Ramos (cell line): Measurements from ENCODE around the gene DCLK1.
"Not testable (repeated sequence)": the region's sequence is repeated elsewhere in the genome, so short reads cannot be mapped to it uniquely, and the experiment has no call there.

Experiments used
- in situ Hi-C: fragments of 300-500 bp; cut with MboI; formaldehyde crosslinking; loops from one replicate; pipeline ENCODE4 v1.14.3; 2022; ENCODE audit warnings: low sequenced_read_pairs; ENCODE audit not compliant: unreplicated experiment

Gene DCLK1

GRCh38 chr13:36132376-36132775 is 1.2 kb upstream of the DCLK1 start:
- in situ Hi-C loops = no loop called here

GRCh38 chr13:36131931-36132297 is 732 bp upstream of the DCLK1 start:
- in situ Hi-C loops = no loop called here

DNA sequence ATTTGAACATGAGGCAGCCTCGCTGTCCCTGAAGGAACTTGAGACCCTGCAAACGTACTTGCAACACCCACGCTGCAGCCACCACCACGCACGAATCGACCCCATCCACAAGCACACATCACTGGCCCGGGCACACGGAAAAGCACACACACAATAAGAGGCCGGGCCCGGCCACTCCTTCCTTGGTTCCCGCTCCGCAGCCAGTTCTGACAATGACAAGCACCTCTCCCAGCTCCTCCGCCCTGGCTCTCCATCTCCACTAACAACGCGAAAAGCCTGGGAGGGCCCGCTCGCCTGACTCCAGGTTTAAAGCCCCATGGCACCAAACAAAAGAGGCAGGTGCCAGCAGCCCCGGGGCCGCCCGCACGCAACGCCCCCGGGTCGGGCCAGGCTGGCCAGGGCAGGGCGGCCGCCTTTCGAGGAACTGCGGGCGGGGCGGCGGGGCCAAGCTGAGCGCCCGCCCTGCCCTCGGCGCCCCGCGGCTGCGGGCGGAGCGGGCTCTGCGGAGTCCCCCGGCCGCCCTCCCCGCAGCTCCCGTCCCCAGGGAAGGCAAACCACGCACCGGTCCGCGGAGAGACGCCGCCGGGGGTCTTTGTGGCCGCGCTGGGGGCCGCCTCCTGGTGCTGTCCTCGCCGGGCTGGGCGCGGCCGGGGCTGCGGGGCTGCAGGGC is 495 bp downstream of the DCLK1 start:
- in situ Hi-C loops = no loop called here

GRCh38 chr13:36130193-36130551 is 1.0 kb downstream of the DCLK1 start:
- in situ Hi-C loops = no loop called here

DNA sequence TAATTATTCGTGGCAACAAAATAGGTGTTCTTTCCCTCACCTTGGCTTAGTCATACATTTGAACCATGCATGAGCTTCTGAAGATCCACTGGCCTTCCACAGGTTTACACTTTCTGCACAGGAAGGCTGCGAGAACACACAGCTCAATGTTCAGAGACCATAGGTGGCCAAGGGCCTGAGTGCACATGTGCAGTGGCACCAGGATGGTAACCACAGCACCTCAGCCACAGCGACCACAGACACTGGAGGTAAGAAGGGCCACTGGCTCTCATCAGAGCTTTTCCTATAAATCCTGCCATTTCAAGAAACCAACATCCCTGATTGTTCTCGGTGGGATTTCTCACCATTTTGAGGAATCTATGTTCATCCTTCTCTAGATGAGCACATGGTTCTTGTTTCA is 1.6 kb downstream of the DCLK1 start:
- in situ Hi-C loops = no loop called here

- in situ Hi-C loops = no loop called here
These were observed 4.7 kb downstream of the DCLK1 start for GRCh38 chr13:36126491-36126890.

GRCh38 chr13:36125841-36126240 is 5.3 kb downstream of the DCLK1 start:
- in situ Hi-C loops = no loop called here

DNA sequence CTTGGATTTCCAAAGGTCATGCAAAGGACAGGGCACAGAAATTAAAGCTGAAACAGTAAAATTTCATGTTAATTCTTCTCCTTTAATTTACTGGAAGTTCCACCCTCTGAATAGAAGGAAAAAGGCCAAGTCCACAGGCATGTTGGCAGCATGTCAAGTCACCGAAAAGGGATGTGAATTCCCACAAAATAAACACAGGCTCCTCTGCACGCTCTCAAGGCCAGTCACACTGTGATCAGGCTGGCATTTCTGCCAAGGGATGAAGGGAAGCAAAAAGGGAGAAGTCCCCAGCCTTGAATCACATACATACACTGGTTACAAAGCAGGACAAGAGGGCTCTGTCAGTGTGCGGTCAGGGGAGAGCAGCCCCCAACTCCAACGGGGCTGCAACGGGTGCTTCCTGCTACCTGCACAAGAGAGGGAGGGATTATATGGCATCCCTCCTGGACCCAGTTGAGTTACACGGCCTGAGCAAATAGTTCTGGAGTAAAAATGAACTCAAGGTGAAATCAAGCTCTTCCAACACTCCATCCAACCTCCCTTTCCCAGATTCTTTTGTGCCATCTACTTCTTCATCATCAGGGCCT is 6.9 kb downstream of the DCLK1 start:
- in situ Hi-C loops = no loop called here

DNA sequence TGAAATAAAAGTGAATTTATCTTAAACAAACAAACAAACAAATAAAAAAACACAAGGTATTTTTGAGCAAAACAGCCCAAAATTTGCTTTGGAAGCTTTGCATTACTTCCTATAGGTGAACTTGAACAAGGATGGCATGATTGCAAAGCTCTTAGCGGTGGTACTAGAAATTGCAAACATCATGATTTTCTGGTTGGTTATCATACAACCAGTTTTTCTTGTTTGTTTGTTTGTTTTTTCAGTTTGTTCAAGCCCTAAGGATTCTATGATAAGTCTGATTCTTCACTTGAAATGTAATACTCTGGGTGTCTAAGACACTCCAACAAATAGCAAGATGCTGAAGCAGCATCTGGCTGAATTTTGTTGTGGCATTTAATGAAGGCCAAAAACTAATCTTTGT is 15.9 kb downstream of the DCLK1 start:
- in situ Hi-C loops = no loop called here

GRCh38 chr13:36114233-36114632 is 16.9 kb downstream of the DCLK1 start:
- in situ Hi-C loops = no loop called here

DNA sequence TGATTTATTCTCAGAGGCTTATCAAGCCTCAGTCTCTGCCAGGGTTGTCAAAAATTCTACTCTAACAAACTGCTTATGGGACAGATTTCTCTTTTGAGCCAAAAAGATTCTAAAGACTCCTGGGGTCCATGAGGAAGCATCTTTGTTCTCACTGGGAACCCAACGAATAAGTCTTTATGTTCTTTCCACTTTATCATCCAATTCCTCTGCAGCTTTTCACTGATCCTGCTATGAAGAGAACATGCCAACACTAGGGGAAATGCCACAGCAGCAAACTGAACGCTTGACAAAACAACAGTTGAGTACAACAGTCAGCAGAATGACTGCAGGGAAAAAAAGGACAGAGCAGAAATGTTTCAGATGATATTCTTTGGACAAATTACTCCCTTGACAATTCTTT is 22.2 kb downstream of the DCLK1 start:
- in situ Hi-C loops = no loop called here

GRCh38 chr13:36108342-36108741 is 22.8 kb downstream of the DCLK1 start:
- in situ Hi-C loops = no loop called here

- in situ Hi-C loops = no loop called here
These were observed 23.7 kb downstream of the DCLK1 start for GRCh38 chr13:36107521-36107920.

DNA sequence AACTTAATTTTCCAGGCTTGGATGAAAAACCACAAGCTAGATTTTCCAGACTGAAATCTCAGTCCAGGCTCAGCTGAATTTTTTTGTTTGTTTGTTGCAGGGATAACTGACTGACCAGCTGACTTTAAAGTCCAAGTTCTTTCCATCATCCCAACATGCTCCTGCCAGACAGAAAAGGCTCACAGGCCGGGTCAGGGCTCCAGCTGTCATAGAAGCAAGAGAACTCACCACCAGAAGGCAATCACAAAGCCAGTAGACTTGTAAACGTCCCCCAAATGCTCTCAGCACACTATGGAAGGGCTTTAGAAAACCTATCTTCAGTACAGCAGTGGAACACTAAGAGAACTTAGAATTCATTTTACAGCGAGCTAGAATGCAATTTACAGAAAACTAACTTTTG is 25.5 kb downstream of the DCLK1 start:
- in situ Hi-C loops = no loop called here

DNA sequence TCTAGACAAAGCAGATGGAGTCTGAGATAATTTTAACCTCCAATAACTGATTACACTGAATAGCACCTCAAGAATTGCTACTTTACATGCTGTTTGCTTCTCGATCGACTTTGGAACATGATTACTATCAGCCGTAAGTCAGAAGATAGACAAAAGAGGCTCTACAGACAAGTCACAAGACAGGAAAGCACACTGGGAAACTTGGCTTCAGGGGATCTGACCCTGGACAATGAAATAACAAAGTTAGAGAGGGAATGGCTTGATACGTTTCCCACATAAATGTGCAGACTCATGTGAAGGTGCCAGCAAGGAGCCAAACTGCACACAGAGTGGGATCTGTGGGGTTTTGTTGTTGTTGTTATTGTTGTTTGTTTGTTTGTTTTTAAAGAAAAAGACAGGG is 28.5 kb downstream of the DCLK1 start:
- in situ Hi-C loops = no loop called here

DNA sequence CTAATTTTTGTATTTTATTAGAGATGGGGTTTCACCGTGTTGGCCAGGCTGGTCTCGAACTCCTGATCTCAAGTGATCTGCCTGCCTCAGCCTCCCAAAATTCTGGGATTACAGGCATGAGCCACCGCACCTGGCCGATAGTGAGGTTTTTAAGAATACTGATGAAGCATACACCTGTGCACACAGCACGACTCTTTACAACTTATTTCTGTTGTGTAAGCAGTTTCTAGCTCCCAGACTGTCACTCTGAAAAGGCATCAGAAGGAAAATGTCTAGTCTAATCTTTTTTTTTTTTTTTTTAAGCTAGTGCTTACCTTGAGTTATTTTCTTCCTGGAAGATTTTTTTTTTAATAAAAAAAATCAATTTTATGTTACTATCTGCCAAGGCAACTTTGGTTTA is 29.3 kb downstream of the DCLK1 start:
- in situ Hi-C loops = not testable (repeated sequence)

GRCh38 chr13:36101157-36101556 is 30.0 kb downstream of the DCLK1 start:
- in situ Hi-C loops = no loop called here

DNA sequence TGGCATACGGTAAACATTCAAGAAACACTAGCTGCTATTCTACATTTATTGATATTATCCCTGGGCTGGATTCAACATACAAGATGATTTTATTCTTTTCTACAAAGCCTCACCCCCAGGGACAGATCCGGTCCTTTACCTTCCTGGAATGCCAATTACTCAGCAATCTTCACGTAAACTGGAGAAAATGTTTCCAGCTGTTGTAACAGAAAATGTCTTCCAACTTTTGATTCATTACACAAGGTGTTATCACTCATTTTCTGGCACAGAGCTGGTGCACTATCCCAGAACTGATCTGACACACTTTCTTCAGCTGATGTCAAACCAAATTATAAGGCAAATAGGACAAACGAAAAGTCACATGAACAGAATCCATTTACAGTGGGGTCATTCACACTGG is 33.1 kb downstream of the DCLK1 start:
- in situ Hi-C loops = no loop called here

DNA sequence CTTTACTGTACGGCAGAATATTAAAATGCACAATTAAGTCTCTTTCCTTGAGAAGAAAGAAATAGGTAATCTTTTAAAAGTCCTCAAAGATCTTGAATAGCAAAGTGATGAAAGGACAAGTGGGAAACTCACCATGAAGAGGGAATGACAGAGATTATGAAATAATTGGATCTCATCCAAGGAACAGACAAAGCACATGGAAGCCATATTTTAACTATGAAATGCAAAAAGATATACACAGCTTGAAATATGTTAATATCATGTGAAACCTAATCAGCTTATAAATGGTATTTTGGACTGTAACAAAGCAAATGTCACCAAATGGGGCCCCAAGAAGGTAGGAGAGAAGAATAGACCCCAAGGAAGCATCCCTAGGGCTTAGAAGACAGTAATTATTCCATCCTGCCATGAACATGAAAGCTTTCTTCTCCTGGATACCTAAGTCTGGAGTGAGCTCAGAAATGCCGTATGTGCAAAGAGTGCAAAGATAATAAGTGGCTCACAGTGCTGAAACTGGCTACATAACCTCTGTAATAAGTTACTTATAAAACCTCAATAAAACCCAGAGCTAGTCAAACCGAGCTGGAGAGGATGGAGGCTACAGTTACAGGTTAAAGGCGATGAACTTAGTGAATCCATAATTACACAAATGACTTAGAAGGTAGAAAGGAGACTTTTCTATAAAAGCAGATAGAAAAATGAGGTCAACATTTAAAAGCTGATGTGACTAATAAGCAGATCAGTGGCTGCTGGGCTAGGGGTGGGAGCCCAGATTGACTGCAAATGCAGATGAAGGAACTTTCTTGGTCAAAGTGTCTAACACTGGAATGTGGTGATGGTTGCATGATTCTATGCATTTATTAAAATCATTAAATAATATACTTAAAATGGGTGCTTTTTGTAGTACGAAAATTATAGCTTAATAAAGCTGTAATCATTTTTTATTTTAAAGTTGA is 34.4 kb downstream of the DCLK1 start:
- in situ Hi-C loops = no loop called here

DNA sequence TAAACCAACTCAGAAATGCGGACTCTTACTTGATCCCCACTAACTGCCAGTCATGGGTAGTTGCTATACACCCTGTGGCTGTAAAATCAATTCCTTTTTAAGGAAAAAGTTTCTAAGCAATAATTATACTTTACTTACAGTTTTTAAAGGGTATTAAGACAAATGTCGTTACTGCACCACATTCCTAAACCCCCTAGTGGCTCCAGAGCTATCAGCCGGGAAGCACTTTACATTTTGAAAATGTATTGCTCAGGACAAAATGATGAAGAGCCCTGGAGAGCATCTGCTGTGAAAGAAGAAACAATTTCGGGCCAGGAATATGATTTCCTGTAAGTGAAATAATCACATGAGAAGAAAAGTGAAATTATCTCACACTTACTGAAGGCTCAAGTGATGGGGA is 36.7 kb downstream of the DCLK1 start:
- in situ Hi-C loops = no loop called here

- in situ Hi-C loops = no loop called here
These were observed 40.6 kb downstream of the DCLK1 start for GRCh38 chr13:36090592-36090991.
